BJ (cell line): Measurements from ENCODE around the gene PPM1B. TPM values are rescaled to one million over a fixed set of nuclear protein-coding genes. Genes with fewer than 3 reads are reported as not detected.

Experiments used
- CTCF ChIA-PET: fragments of 350-600 bp; formaldehyde crosslinking; extraction: SDS; loops from one replicate; lab custom pipeline; 2021; ENCODE audit warnings: antibody characterized with exemption, inconsistent platforms; lab: Yijun Ruan, JAX
- POLR2A ChIA-PET: fragments of 300-600 bp; sonication (Branson Sonifier 250); formaldehyde crosslinking; extraction: SDS; loops from one replicate; lab custom pipeline; 2021; ENCODE audit warnings: antibody characterized with exemption; lab: Charles Lee
- DNase-seq: peaks from one replicate; pipeline ENCODE4 v3.0.0-alpha.2; 2011; ENCODE audit warnings: low read depth
- H3K27me3 ChIP-seq: 2 replicates; pipeline ENCODE4 v1.6.0; 2011; ENCODE audit warnings: low read length; ENCODE audit not compliant: control insufficient read depth, insufficient read depth
- H3K36me3 ChIP-seq: 2 replicates; pipeline ENCODE4 v1.5.1; 2011; ENCODE audit warnings: low read length; ENCODE audit not compliant: control insufficient read depth, insufficient read depth
- H3K4me3 ChIP-seq: 2 replicates; pipeline ENCODE4 v1.5.1; 2011; ENCODE audit warnings: low read depth, mild to moderate bottlenecking, control low read depth, low read length
- CTCF ChIP-seq: IDR thresholded peaks from 2 replicates; pipeline ENCODE4 v1.5.1; 2011; ENCODE audit warnings: low read depth, mild to moderate bottlenecking, control low read depth, inconsistent platforms, low read length, moderate library complexity; ENCODE audit not compliant: insufficient read depth
- polyA plus RNA-seq: library from polyadenylated mRNA; depleted of rRNA; stranded (reverse); fragments of >200 nt; gene quantifications from 2 replicates; pipeline ENCODE4 v1.2.3, GENCODE V29; 2011

Gene PPM1B
- polyA plus RNA-seq, 1 experiment = 8.2 TPM

DNA sequence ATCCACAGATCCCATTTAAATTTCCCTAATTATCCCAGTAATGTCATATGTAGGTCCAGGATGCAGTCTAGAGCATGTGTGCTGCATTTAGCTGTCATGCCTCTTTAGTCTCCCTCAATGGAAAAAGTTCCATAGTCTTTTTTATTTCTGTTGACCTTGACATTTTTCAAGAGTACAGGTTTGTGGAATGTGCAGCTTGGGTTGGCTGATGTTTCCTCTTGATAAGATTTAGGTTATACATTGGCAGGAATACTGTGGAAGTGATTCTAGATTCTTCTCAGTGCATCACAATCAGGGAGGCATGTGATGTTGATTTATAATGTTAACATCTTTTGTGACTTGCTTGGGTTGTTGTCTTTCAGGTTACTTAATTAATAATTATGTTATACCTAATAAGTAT lies 42.5 kb downstream of the PPM1B start:
- POLR2A ChIA-PET = no interaction called here
- H3K27me3 ChIP-seq = no peaks in the 10 kb centered on the region
- TF ChIP-seq CTCF = no peak
- no peak overlapping the region for H3K4me3 ChIP-seq
- H3K36me3 ChIP-seq = no peaks in the 10 kb centered on the region
- CTCF ChIA-PET = no interaction called here
- DNase-seq = no peak

DNA sequence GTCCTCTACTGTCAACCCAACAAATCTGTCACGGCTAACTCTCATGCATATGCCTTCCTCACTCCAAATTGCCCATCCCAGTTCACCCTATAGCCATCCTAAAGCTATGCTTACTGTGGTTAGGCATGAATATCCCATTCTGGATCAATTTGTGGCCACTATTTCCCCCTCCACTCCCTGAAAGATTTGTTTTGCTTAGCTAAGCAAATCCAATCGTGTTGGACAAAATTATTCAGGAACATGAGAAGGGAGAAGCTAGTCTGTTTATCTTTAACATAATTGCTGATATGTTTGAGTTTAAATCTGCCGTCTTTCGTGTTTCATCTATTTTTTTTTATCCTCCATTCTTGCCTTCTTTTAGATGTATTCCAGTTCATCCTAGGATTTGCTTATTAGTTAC lies 43.6 kb downstream of the PPM1B start:
- CTCF ChIA-PET = interaction anchor here (0.7 to 1.5 kb wide), 2 partner anchors 31 to 121 kb away, joined by 3 to 5 read pairs; no protein-coding TSS in a partner anchor
- POLR2A ChIA-PET = no interaction called here
- H3K4me3 ChIP-seq = no peak overlapping the region
- DNase-seq = no peak
- no peaks in the 10 kb centered on the region for H3K36me3 ChIP-seq
- H3K27me3 ChIP-seq = no peaks in the 10 kb centered on the region
- no peak for TF ChIP-seq CTCF

- no peak for TF ChIP-seq CTCF
- POLR2A ChIA-PET = no interaction called here
- Histone ChIP-seq H3K36me3 (no peaks in the 10 kb centered on the region), H3K27me3 (no peaks in the 10 kb centered on the region), H3K4me3 (no peak overlapping the region)
- CTCF ChIA-PET = no interaction called here
- no peak for DNase-seq
Observed at GRCh38 chr2:44215827-44216226, 47.2 kb downstream of the PPM1B start.

DNA sequence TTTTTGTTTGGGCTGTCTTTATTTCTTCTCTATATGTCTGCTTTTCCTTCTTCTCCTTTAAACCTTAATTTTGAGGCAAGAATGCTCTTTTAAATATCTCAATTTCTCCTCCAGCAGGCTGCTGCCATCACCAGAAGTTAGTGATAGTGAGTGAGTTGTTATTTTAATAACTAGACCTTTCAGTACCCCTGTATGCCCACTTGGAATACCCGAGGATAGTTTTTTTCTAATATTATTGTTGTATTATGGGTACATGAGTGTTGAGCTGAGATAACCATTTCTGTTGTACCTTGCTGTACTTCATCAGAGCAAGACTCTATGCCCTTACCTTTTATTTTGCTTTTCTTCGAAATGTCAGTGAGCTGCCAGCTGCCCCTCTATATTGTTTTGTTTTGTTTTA lies 50.1 kb downstream of the PPM1B start:
- POLR2A ChIA-PET = no interaction called here
- H3K27me3 ChIP-seq = no peaks in the 10 kb centered on the region
- CTCF ChIA-PET = no interaction called here

GRCh38 chr2:44226753-44227152 lies 58.1 kb downstream of the PPM1B start:
- Histone ChIP-seq H3K4me3 (no peak overlapping the region), H3K27me3 (no peaks in the 10 kb centered on the region), H3K36me3 (peaks cover 1% of the 10 kb centered on the region; the same call in 1 of the 2 replicates)
- POLR2A ChIA-PET = interaction anchor here (0.6 kb wide), 1 partner anchor 27 kb away, joined by 3 read pairs; no protein-coding TSS in a partner anchor
- CTCF ChIA-PET = no interaction called here
- no peak for TF ChIP-seq CTCF
- DNase-seq = no peak

More for the DNA sequence above, 50.1 kb downstream of the PPM1B start:
- no peak overlapping the region for H3K4me3 ChIP-seq
- DNase-seq = no peak
- no peaks in the 10 kb centered on the region for H3K36me3 ChIP-seq
- TF ChIP-seq CTCF = no peak
